GM21723 (cell line): ENCODE data around the gene LGI4.
"Not testable (repeated sequence)": the region's sequence is repeated elsewhere in the genome, so short reads cannot be mapped to it uniquely, and the experiment has no call there.

Source experiments
- ATAC-seq: cut with Tn5 transposase; IDR thresholded peaks from one replicate; pipeline ENCODE4 v1.9.1; 2021; ENCODE audit warnings: mild to moderate bottlenecking, moderate library complexity; ENCODE audit not compliant: unreplicated experiment

LGI4 gene

GRCh38 chr19:35161434-35161743, 26.5 kb upstream of the LGI4 start:
- ATAC-seq, result no peak

GRCh38 chr19:35160629-35161433, 26.0 kb upstream of the LGI4 start:
- no peak for ATAC-seq

- no peak for ATAC-seq
Observed at GRCh38 chr19:35159606-35160005, 24.7 kb upstream of the LGI4 start.

GRCh38 chr19:35157431-35157830, 22.6 kb upstream of the LGI4 start:
- no peak for ATAC-seq

- ATAC-seq, result no peak
Observed at GRCh38 chr19:35156673-35157014, 21.8 kb upstream of the LGI4 start.

- no peak for ATAC-seq
Observed at GRCh38 chr19:35155981-35156672, 21.3 kb upstream of the LGI4 start.

- ATAC-seq, result no peak
Observed at GRCh38 chr19:35155441-35155840, 20.6 kb upstream of the LGI4 start.

- ATAC-seq, result no peak
Observed at GRCh38 chr19:35154525-35155406, 19.9 kb upstream of the LGI4 start, which contains the start of gene FXYD5. FXYD5 (plus strand) TSS chr19:35154735; CDS start chr19:35155551, 816 bp downstream.

- no peak for ATAC-seq
Observed at GRCh38 chr19:35153701-35154524, 19.1 kb upstream of the LGI4 start.

GRCh38 chr19:35153129-35153522, 18.3 kb upstream of the LGI4 start:
- ATAC-seq, result not testable (repeated sequence)

GRCh38 chr19:35151273-35152065, 16.6 kb upstream of the LGI4 start:
- ATAC-seq, result no peak

- ATAC-seq, result no peak
Observed at GRCh38 chr19:35150445-35150844, 15.6 kb upstream of the LGI4 start.

GRCh38 chr19:35149463-35149862, 14.6 kb upstream of the LGI4 start:
- no peak for ATAC-seq

- no peak for ATAC-seq
Observed at GRCh38 chr19:35146746-35147459, 12.0 kb upstream of the LGI4 start.

- no peak for ATAC-seq
Observed at GRCh38 chr19:35144600-35145436, 10.0 kb upstream of the LGI4 start.

- no peak for ATAC-seq
Observed at GRCh38 chr19:35144259-35144599, 9.4 kb upstream of the LGI4 start.

- ATAC-seq, result no peak
Observed at GRCh38 chr19:35143818-35144217, 9.0 kb upstream of the LGI4 start.

- no peak for ATAC-seq
Observed at GRCh38 chr19:35143231-35143715, 8.4 kb upstream of the LGI4 start, which contains the start of gene FXYD7. FXYD7 (plus strand) TSS chr19:35143255; CDS start chr19:35143334, 79 bp downstream.
